H9 (cell line): ENCODE results near the gene SDR42E1. TPM values are rescaled to one million over a fixed set of nuclear protein-coding genes. Genes with fewer than 3 reads are reported as not detected.

Source experiments
- DNase-seq: peaks from one replicate; pipeline ENCODE4 v3.0.0-alpha.2; 2017
- H2AFZ ChIP-seq: one replicate; pipeline ENCODE4 v1.6.1; 2013; ENCODE audit warnings: mild to moderate bottlenecking, low read length, control low read depth, moderate library complexity
- H2AK5ac ChIP-seq: 2 replicates; pipeline ENCODE4 v1.6.1; 2013; ENCODE audit warnings: low read length, control low read depth, mixed read lengths; ENCODE audit not compliant: insufficient read length
- H2BK120ac ChIP-seq: one replicate; pipeline ENCODE4 v1.6.1; 2013; ENCODE audit warnings: low read depth, mild to moderate bottlenecking, low read length, control low read depth, inconsistent platforms; ENCODE audit not compliant: poor library complexity, severe bottlenecking
- H2BK12ac ChIP-seq: 2 replicates; pipeline ENCODE4 v1.6.1; 2013; ENCODE audit warnings: low read length, control low read depth, mixed read lengths, low read depth; ENCODE audit not compliant: insufficient read length
- H2BK15ac ChIP-seq: 2 replicates; pipeline ENCODE4 v1.6.1; 2013; ENCODE audit warnings: low read depth, low read length, control low read depth
- H2BK20ac ChIP-seq: one replicate; pipeline ENCODE4 v1.6.1; 2013; ENCODE audit warnings: low read depth, mild to moderate bottlenecking, low read length, control low read depth, inconsistent platforms; ENCODE audit not compliant: poor library complexity, severe bottlenecking
- H2BK5ac ChIP-seq: 2 replicates; pipeline ENCODE4 v1.6.1; 2013; ENCODE audit warnings: low read length, control low read depth, mixed read lengths; ENCODE audit not compliant: insufficient read length
- H3K14ac ChIP-seq: 2 replicates; pipeline ENCODE4 v1.6.1; 2013; ENCODE audit warnings: low read length, control low read depth; ENCODE audit not compliant: insufficient read depth
- H3K18ac ChIP-seq: 2 replicates; pipeline ENCODE4 v1.6.1; 2013; ENCODE audit warnings: low read depth, mild to moderate bottlenecking, mixed read lengths, low read length, control low read depth; ENCODE audit not compliant: insufficient read length
- H3K23ac ChIP-seq: 2 replicates; pipeline ENCODE4 v1.6.1; 2013; ENCODE audit warnings: low read length, control low read depth, mixed read lengths, low read depth; ENCODE audit not compliant: insufficient read length
- H3K23me2 ChIP-seq: 2 replicates; pipeline ENCODE4 v1.6.1; 2013; ENCODE audit warnings: low read depth, mild to moderate bottlenecking, mixed read lengths, low read length, control low read depth; ENCODE audit not compliant: insufficient read length, poor library complexity, severe bottlenecking
- H3K27ac ChIP-seq: 2 replicates; pipeline ENCODE4 v1.5.1; 2013; ENCODE audit warnings: low read length, control low read depth, mixed read lengths, low read depth; ENCODE audit not compliant: insufficient read length
- H3K27me3 ChIP-seq: 2 replicates; pipeline ENCODE4 v1.6.1; 2013; ENCODE audit warnings: low read length, control low read depth, inconsistent platforms; ENCODE audit not compliant: insufficient read depth
- H3K4ac ChIP-seq: 2 replicates; pipeline ENCODE4 v1.6.1; 2013; ENCODE audit warnings: low read depth, mild to moderate bottlenecking, control low read depth, inconsistent platforms, low read length, moderate library complexity
- H3K4me1 ChIP-seq: 2 replicates; pipeline ENCODE4 v1.6.1; 2013; ENCODE audit warnings: low read length, control low read depth, inconsistent platforms; ENCODE audit not compliant: insufficient read depth
- H3K4me2 ChIP-seq: 2 replicates; pipeline ENCODE4 v1.6.1; 2013; ENCODE audit warnings: low read length, control low read depth, mixed read lengths; ENCODE audit not compliant: insufficient read length, insufficient read depth
- H3K56ac ChIP-seq: 2 replicates; pipeline ENCODE4 v1.6.1; 2013; ENCODE audit warnings: low read depth, mild to moderate bottlenecking, mixed read lengths, low read length, control low read depth; ENCODE audit not compliant: insufficient read length
- H3K79me1 ChIP-seq: 2 replicates; pipeline ENCODE4 v1.6.1; 2013; ENCODE audit warnings: low read depth, mild to moderate bottlenecking, moderate library complexity, low read length, control low read depth, inconsistent platforms; ENCODE audit not compliant: insufficient read depth, poor library complexity, severe bottlenecking
- H3K79me2 ChIP-seq: 2 replicates; pipeline ENCODE4 v1.6.1; 2013; ENCODE audit warnings: low read length, control low read depth, inconsistent platforms; ENCODE audit not compliant: insufficient read depth
- H3K9ac ChIP-seq: 2 replicates; pipeline ENCODE4 v1.6.1; 2013; ENCODE audit warnings: low read length, control low read depth, mixed read lengths; ENCODE audit not compliant: insufficient read length; ENCODE audit errors: extremely low read depth
- H3K9me3 ChIP-seq: one replicate; pipeline ENCODE4 v1.6.1; 2013; ENCODE audit warnings: low read depth, low read length, inconsistent platforms; ENCODE audit not compliant: control insufficient read depth
- H3T11ph ChIP-seq: one replicate; pipeline ENCODE4 v1.6.1; 2013; ENCODE audit warnings: mild to moderate bottlenecking, low read length, control low read depth, inconsistent platforms
- H4K20me1 ChIP-seq: one replicate; pipeline ENCODE4 v1.6.1; 2013; ENCODE audit not compliant: control insufficient read depth, insufficient read length, insufficient read depth
- H4K5ac ChIP-seq: 2 replicates; pipeline ENCODE4 v1.6.1; 2013; ENCODE audit warnings: low read depth, mild to moderate bottlenecking, mixed read lengths, low read length, control low read depth; ENCODE audit not compliant: insufficient read length
- H4K8ac ChIP-seq: replicated peaks from 2 replicates; pipeline ENCODE4 v1.6.1; 2013; ENCODE audit warnings: low read length, control low read depth, mixed read lengths, low read depth; ENCODE audit not compliant: insufficient read length
- H4K91ac ChIP-seq: 2 replicates; pipeline ENCODE4 v1.6.1; 2013; ENCODE audit warnings: low read depth, mild to moderate bottlenecking, moderate library complexity, mixed read lengths, low read length, control low read depth; ENCODE audit not compliant: insufficient read length
- H3K27ac Mint-ChIP-seq, 3 experiments: 2 replicates in 2 of 3; 3 replicates in 1 of 3; pipeline ENCODE4 v1.8.0; 2020 to 2021; ENCODE audit warnings: mixed read lengths in 3 of 3, mild to moderate bottlenecking in 1 of 3, moderate library complexity in 1 of 3
- H3K27me3 Mint-ChIP-seq: 2 replicates; pipeline ENCODE4 v1.8.0; 2021; ENCODE audit warnings: low read depth, mild to moderate bottlenecking, moderate library complexity, mixed read lengths
- H3K36me3 Mint-ChIP-seq, 3 experiments: 2 replicates in 2 of 3; 3 replicates in 1 of 3; pipeline ENCODE4 v1.8.0; 2020 to 2021; ENCODE audit warnings: low read depth in 3 of 3, mixed read lengths in 3 of 3; ENCODE audit not compliant: insufficient read depth in 1 of 3
- H3K4me1 Mint-ChIP-seq, 2 experiments: 2 replicates each; pipeline ENCODE4 v1.8.0; 2020; ENCODE audit warnings: mixed read lengths in 2 of 2
- H3K4me3 Mint-ChIP-seq, 2 experiments: 2 replicates in 1 of 2; 3 replicates in 1 of 2; pipeline ENCODE4 v1.8.0; 2020 to 2021; ENCODE audit warnings: mild to moderate bottlenecking in 2 of 2, mixed read lengths in 2 of 2, moderate library complexity in 1 of 2
- H3K9me3 Mint-ChIP-seq, 2 experiments: 2 replicates in 1 of 2; 3 replicates in 1 of 2; pipeline ENCODE4 v1.8.0; 2020; ENCODE audit warnings: mild to moderate bottlenecking in 2 of 2, mixed read lengths in 2 of 2, moderate library complexity in 1 of 2
- WGBS: extraction: QIAGEN DNeasy Blood & Tissue Kit; methylation state at CpG from one replicate; pipeline ENCODE4 v1.1.7; 2013; ENCODE audit warnings: missing lambda C conversion rate, low lambda C conversion rate, mixed read lengths; ENCODE audit not compliant: insufficient read length; ENCODE audit errors: extremely low coverage; 5-methylcytosine and 5-hydroxymethylcytosine counted together
- total RNA-seq: library from RNA; stranded (reverse); gene quantifications from 2 replicates; pipeline ENCODE4 v1.2.1, GENCODE V29; 2021
- TF ChIP-seq, protein P1 (sequence below): fragments of 200-600 bp; sonication (generic); conservative IDR thresholded peaks from 3 replicates; pipeline ENCODE4 v1.8.0; 2021; ENCODE audit warnings: antibody characterized with exemption, mild to moderate bottlenecking

The SDR42E1 gene
- total RNA-seq, 1 experiment from 2014 or later: not detected

DNA sequence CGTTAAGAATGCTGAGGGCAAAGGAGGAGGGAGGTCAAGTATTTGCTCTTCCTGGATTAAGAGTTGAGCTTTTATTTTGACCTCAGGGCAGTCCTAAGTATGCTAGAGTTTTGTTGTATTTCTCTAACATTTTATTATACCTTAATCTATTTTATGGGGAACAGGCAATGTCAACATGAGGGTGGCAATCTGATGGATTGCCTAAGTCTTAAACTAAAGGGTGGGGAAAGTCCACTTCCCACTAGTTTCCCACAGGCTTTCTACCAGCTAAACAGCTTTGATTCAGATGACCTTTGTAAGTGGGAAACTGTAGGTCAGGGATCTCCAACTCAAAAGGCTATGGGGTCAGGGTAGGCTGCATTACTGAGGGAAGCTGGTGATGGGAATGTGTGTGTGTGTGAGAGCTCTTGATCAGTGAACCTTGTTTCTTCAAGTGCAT is 48.7 kb upstream of the SDR42E1 start:
- Mint-ChIP-seq H3K27me3 (peaks cover 4% of the 10 kb centered on the region; the same call in 1 of the 2 replicates), H3K4me1 (peaks cover 0 to 2% of the 10 kb centered on the region in 2 experiments; a peak in 1 of 4 replicates), H3K36me3 (no peaks in the 10 kb centered on the region), H3K9me3 (no peaks in the 10 kb centered on the region), H3K4me3 (no peak overlapping the region), H3K27ac (no peak overlapping the region)
- Histone ChIP-seq H3T11ph (no peak overlapping the region), H3K23me2 (no peaks in the 10 kb centered on the region), H4K20me1 (no peaks in the 10 kb centered on the region), H3K4ac (no peak overlapping the region), H4K5ac (no peak overlapping the region), H3K56ac (no peak overlapping the region), H3K4me2 (no peak overlapping the region), H2BK15ac (no peak overlapping the region), H2AK5ac (no peak overlapping the region), H3K23ac (no peak overlapping the region), H4K8ac (no peak overlapping the region), H3K27me3 (no peaks in the 10 kb centered on the region), H3K79me1 (no peaks in the 10 kb centered on the region), H3K18ac (no peak overlapping the region), H3K79me2 (no peaks in the 10 kb centered on the region), H2BK5ac (no peak overlapping the region), H3K27ac (no peak overlapping the region), H2BK20ac (no peak overlapping the region), H4K91ac (no peak overlapping the region), H3K9me3 (no peaks in the 10 kb centered on the region), H2AFZ (no peak overlapping the region), H2BK120ac (no peak overlapping the region), H3K9ac (no peak overlapping the region), H2BK12ac (no peak overlapping the region), H3K4me1 (no peaks in the 10 kb centered on the region), H3K14ac (no peak overlapping the region)
- no peak for DNase-seq
- WGBS: no CpG with 5 or more reads among the region's 1 CpG
- TF ChIP-seq, protein P1, sequence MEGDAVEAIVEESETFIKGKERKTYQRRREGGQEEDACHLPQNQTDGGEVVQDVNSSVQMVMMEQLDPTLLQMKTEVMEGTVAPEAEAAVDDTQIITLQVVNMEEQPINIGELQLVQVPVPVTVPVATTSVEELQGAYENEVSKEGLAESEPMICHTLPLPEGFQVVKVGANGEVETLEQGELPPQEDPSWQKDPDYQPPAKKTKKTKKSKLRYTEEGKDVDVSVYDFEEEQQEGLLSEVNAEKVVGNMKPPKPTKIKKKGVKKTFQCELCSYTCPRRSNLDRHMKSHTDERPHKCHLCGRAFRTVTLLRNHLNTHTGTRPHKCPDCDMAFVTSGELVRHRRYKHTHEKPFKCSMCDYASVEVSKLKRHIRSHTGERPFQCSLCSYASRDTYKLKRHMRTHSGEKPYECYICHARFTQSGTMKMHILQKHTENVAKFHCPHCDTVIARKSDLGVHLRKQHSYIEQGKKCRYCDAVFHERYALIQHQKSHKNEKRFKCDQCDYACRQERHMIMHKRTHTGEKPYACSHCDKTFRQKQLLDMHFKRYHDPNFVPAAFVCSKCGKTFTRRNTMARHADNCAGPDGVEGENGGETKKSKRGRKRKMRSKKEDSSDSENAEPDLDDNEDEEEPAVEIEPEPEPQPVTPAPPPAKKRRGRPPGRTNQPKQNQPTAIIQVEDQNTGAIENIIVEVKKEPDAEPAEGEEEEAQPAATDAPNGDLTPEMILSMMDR: no peak
